A172 (cell line): ENCODE measurements around the gene ANO6. TPM values are rescaled to one million over a fixed set of nuclear protein-coding genes. Genes with fewer than 3 reads are reported as not detected.

Experiments used
- DNase-seq: peaks from one replicate; pipeline ENCODE4 v3.0.0-alpha.2; 2015; ENCODE audit warnings: low spot score
- total RNA-seq: library from RNA; depleted of rRNA; stranded (reverse); fragments of >200 nt; shearing (Covaris generic); gene quantifications from 2 replicates; pipeline ENCODE4 v1.2.3, GENCODE V29; 2014

Gene ANO6
- total RNA-seq, 1 experiment from 2014 or later, result 99.9 TPM

DNA sequence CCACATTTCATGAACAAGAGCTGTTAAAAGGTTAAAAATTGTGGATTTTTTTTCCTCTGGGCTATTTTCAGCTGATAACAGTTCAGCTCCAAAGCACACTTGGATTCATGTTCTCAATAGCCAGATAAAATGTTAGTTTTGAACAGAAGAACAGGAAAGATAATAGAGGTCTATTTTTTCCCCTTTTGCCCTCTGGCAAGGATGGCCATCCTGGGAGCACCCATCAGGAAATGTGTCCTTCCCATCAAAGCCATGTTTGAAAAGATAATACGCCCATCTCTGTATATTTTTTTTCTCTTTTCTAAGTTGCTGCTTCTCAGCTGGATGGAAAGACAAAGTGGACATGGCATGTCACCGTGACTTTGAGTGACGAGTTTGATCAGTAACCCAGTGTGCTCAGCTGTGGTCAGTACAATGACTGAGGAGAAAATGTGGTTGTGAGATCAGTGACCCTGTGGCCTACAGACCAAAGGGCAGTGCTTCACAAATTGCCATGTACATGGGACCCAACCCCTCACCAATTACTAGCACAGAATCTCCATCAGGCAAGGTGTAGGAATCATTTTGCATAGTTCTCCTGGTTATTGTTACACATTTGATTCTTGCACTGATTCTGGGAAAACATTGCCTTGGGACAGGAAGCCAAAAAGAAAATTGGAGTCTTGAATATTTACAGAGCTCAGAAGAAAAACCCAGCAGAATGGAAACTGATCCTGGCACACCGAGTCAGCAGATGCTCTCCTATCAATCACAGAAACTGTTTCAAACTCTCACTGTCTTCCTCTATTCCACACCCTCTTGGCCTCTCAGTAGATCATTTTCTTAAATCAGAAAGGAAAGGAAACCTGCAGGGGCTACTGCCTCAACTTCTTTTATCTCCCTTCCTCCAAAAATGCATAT is 64.3 kb downstream of the ANO6 start:
- no peak for DNase-seq

DNA sequence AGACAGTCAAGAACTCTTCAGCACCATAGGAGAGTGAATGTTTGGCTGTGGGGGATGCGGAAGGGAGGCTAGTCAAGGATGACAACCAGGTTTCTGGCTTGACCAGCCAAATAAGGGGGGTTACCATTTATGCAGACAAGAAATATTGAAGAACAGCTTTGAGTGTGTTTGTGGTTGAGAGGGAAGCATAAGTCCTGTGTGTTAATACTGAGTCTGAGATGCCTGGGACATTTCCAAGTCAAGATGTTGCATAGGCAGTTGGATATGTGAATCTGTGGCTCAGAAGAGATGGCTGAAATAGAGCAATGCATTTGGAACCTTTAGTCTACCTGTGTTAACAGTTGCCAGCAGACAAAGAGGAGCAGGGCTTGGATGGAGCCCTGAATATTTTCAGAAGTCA is 66.1 kb downstream of the ANO6 start:
- no peak for DNase-seq

DNA sequence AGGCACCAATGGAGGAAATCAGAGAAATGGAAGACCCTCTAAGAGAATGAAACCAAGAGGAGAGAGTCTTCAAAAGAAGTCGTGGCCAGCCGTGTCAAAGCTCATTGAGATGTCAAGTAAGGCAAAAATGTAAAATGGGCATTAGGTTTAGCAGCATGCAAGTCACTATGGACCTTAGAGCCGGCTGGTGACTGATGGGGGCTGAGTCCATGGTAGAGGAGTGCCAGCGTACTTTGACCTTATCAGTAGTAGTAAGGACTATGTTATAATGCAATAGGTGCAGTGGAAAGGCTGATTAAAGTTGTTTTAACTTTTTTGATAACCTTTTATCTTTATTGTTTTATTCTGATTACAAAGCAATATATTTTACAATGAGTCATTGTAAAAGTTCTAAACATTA is 66.5 kb downstream of the ANO6 start:
- DNase-seq, result no peak

DNA sequence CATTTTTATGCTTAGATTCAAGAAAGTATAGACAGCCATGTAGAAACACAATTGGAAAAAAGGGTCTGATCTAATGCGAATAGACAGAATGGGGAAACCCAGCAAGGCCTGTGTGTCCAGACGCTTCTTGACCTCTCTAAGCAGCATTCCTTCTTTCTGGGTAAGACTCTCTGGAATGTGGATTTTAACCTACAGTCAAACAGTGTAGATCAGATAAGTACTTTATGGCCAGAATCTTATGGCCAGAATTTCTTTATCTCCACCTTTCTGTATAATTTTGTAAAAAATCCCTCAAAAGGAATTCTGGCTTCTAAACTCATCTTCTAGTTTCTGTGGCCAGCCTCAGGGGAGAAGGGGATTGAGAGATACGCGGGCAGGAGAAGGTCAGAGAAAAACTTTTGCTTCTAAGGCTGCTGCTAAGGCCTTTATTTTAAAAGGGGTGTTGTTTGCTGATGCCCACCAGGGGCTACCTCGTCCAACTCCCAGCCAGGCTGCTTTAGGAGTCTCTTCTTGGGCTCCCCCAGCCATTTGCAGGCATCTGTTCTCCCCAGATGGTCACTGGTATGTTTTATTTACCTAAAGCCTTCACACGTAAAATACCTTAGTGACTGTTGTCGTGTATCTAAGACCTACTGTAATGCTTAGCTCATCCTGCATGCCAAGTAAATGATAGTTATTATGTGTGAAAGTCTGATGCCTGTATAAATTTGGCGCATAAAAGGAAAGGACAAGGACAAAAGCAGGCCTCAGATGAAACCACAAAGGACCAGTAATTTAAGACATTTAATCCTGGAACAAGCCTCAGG is 68.4 kb downstream of the ANO6 start:
- peak; percentile 76 for DNase-seq

DNA sequence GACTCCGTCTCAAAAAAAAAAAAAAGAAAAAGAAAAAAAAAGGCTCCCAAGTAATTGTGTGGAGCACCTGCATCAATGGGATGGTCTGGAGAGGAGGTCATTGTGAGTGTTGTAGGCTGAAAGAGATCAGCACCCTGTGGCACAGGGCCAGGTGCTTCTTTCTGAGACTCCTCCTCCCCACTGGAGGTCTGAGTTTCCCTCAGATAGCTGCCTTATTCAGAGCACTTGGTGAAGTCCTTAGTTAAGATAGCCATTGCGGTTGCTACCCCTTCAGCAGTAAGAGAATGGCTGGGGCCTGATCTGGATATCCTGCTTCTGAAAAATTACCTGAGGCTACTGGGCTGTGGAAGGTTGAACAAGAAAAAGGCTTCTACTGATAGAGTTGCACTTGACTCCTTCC is 69.8 kb downstream of the ANO6 start:
- DNase-seq, result no peak

DNA sequence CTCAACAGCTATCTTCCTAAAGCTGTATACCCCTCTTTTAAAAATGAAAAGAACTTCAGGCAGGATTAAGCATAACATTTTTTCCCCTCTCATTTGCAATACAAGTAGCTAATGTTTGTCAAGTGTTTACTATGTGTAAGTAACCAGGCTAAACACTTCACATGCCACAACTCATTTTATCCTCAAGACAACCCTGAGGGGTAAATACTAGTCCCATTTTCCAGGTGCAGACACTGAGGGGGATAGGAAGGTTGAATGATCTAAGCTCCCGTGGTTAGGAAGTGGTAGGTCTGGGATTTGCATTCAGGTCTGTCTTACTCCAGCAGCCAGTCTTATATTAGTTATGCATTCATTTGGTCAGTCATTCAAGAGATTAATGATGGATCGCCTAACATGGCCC is 70.7 kb downstream of the ANO6 start:
- DNase-seq, result no peak

DNA sequence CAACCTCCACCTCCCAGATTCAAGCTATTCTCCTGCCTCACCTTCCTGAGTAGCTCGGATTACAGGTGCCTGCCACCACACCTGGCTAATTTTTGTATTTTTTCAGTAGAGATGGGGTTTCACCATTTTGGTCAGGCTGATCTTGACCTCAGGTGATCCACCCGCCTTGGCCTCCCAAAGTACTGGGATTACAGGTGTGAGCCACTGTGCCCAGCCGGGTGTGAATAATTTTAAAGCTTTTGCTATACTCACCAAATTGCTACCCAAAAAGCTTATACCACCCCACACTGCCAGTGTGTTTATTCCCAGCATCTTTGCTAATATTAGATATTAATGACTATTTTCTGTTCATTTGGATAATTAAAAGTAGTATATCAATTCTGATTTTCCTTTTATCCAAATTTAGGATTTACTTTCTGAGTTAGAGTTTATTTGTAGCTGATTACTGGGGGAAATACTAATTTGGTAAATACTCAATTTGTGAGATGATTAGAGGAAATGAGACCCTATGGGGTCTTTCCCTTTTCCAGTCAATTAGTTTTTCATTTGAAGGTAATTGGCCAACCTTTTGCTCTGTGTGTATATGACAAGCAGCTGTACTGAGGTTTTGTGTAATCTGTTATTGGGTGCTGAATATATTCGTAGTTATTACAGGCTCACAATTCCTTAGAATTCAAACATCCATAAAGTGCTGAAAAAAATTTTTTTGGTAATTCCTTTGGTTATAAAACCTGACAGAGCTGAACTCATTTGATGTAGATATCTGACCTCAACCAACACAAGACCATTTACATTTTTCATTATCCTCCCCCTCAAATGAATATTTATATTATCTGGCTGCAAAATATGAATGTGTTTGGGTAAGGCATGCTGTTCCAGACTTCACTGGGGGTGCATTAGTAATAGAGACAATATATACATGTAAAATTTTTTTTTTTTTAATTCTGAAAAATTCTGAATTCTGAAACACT is 73.6 kb downstream of the ANO6 start:
- DNase-seq, result no peak

DNA sequence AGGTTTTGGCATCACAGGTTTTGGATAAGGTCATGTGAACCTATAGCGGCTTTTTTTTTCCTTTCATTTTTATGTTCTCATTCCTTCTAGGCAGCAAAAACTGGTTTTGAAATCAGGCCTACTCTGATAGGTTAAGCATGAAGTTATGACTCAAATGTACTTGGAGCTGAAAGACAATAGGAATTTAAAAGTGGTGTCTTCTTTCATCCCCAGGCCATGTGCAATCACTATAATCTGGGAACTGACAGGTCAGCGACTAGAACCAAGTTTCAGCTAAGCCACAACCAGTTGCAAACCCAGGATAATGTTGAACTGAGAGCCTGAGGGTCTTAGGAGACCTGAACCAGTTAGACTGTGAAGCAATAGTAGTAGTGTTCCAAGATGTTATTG is 74.3 kb downstream of the ANO6 start:
- DNase-seq, result peak; percentile 23

DNA sequence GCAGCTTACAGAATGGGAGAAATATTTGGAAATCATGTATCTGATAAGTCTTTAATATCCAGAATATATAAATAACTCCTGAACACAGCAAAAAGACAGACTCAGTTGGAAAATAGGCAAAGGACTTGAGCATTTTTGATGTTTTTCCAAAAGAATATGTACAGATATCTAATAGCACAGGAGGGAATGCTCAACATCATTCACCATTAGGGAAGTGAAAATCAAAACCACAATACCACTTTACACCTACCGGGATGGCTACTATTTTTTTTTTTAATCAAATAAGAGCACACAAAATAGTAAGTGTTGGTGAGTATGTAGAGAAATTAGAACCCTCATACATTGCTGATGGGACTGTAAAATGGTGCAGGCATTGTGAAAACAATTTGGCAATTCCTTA is 75.6 kb downstream of the ANO6 start:
- DNase-seq, result no peak

DNA sequence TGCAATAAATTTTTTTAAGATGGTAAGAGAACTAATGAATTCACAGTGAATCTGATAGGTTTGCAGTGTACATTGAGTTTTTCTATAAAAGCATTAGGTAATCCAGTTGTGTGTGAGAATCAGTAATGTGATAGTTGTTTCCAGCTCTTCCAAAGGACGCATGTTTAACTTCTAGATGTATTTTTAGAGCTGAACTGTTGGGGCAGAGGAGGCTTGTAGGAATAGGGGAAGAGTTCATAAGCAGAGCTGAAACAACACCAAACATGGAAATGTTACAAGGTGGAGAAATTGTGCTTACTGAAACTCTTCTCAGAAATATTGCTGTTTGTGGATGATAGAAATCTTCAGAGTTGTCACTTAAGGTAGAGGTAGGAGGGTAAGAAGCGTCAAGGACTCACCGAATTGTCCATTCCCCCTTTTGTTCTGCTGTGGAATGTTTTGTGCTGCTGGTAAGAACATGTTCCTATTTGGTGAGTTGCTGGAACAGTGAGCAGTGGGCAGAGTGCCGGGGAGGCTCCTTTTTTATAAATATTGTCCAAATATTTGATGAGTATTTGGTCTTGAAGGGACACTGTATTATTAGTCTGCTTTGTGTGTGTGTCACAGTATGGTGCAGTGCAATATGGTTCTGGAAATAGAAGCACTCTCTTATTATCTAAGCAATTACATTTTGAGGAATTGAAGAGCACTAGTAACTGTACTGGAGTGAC is 76.7 kb downstream of the ANO6 start:
- no peak for DNase-seq

DNA sequence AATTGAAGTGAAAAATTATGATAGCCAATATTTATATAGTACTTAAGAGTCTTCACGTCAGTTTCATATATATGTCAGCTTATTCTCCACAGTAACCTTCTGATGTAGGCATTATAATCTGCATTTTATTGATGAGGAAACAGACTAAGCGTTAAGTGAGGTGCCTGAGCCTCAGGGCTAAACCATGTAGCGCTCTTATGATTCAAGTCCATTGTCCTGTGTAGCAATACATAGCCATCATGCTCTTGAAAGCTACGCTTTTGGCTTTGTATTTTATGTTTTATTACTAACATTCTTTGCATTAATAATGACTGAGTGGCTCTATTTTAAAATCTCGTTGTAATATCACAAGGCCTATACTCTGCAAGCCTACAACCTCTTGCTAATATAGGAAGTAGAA is 79.0 kb downstream of the ANO6 start:
- DNase-seq, result no peak

DNA sequence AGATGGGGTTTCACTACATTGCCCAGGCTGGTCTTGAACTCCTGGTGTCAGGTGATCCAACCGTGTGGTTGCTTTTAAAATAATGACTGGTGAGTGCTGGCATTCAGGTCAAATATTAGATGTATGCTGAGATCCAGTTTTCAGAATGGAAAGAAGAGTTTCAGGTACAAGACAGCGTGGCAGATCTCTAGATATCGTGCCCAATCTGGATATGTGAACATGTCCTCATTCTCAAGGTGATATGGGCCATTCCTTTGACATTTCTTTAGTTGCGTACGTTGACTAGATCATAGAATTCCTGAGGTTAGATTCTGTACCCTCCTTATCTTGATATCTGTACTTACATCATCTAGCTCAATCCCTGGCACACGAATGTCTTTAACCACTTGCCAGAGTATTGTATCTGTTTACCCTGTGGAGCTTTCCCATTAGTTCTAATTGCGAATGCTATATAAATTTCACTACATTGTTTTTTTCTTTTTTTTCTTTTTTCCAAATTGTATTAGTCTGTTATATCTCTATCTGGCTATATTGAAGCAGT is 80.2 kb downstream of the ANO6 start:
- DNase-seq, result no peak

DNA sequence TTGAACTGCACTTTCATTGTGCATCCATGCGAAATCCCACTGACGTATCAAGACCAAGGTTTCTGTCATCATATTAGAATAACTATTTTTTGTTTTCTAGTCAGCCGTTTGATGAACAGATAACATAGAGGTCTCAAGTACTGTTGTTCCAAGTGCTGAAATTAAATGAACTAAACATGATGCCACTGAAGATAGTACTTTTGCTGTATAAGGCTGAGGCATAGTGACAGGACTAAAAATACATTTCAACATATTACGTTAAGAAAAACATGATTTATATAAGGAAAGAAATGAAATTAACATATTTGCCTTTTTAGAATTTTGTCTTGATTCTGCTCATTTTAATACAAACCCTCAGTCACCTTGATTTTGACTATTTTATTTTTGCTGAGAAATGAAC is 82.2 kb downstream of the ANO6 start:
- DNase-seq, result no peak

DNA sequence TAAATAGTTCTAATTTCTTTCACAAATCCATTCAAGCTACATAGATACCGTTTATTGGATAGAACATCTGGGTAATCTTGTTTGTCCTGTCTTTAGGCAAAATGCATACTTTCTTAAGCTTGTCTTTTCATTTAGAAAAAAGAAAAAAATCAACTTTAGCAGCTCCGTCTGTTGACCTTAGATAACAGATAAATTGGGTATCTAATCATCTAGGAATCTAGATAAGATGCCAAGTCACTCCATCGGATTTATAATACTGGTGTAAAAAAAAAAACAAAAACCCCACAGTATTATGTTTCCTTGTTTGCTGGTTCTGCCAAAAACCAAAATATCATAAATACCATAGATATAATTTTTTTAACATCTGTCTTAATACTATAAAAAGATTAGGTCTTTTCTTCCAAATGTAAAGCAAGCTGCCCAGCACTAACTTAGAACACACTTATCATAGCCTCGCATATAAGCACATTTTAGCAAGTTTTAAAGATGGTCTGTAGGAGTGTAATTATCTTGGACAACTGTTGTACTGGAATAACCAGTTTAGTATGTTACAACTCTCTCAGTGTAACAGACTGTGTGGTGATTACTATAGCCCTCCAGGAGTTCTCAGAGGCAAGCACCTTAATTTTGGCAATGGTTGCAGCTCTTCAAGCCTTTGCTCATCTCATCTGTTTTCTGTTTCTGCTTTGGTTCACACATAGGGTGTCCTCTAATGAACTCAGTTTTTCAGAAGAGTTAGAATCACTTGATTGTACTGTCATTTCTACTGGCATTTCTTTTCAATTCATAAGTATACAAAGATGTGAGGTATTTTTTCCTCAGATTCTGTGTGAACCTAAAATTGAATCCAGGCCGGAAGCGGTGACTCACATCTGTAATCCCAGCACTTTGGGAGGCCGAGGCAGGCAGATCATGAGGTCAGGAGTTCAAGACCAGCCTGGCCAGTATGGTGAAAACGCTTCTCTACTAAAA is 83.1 kb downstream of the ANO6 start:
- DNase-seq, result peak; percentile 61

DNA sequence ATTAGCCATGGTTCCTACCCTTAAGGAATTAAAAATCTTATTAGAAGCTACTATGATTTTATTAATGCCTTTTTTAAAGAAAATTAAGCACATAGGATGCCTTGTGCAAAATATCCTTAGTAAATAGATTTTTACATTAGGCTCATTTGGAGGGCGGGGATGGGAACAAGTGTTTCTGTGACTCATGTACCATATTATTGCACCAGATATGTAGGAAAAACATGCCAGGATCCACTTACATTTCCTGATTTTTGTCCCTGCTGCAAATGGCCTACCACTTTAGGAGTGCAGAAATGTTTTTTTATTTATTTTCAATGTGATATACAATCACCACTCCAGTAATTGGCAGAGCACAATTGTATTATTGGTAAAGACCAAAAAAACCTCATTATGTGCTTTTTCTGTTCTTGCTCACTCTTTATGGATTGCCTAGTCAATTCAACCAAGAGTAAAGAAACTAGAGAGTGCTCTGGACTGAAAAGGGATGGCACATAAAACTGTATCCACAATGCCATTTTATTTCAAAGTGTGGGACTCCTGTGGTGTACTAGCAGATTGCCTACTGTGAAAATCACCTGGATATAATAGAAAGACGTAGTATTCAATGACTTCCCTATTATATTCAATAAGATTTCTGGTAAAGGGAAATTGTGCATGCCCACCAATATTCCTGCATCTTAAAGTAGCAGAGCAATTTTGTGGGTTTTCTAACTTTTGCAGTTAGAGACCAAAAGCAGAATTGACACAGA is 86.9 kb downstream of the ANO6 start:
- no peak for DNase-seq

DNA sequence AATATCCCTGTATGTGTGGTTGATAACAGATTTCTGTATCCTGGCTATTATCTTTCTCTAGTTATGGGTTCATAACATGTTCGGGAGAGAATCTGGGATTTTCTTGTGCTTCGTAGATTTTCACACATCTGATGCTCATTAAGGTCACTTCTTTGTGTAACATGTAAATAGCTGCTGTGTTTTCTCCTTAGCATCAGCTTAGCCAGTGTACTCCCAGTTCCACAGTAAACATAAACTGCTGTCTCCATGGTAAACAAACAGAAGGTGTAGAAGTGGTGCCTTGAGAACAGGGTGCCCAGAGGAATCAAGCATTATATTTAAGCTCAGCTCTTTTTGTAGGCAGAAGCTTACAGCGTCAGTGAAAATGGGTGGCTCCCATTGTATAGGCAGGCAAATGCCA is 88.0 kb downstream of the ANO6 start:
- DNase-seq, result no peak

DNA sequence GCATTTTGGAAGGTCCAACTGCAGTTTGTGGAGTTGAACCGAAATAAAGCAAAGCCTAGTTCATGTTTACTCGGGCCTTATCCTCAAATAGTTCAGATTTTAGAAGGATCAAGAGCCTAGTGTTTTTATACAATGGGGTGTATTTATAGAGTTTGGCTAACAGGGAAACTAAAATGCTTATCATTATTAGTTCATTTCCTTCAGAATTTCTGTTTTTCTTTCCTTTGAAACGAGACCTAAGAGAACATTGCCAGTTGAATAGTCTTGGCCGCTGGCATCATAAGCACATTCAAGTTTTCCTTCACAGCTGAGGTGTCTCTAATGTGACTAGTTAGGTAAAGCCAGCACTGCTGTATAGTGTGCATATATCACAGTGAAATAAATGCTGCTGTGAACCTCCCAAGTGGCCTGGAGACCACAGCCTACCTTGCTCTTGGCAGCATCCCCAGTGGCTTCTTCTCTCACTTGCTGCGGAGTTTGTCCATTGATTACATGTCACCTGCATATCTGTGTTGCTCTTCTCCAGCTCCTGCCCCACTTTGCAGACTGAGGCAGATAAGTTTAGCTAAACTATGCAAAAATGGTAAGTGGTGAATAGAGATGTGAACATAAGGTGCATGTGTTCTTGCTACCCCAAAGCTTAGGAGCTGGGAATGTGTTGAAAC is 88.8 kb downstream of the ANO6 start:
- DNase-seq, result no peak

DNA sequence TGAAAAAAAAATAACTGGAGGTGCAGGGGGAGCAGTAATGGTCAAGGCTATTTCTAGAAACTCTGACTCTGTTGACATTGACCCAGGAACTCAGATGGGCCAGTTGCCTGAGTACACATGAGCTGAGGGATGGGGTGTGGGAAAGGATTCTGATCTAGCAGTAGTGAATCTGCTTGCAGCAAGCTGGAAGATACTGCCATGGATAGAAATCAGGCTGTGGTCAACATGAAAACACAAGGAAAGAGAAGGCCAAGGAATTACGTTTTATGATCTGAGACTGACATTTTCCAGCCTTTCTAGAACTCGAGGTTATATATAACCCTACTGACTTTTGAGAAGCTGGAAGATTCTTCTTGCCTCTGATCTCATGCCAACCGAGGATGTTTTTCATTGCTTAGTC is 90.0 kb downstream of the ANO6 start:
- no peak for DNase-seq
